ENCODE measurements around the gene DCTD. TPM values are rescaled to one million over a fixed set of nuclear protein-coding genes. Genes with fewer than 3 reads are reported as not detected.
A peak's percentile ranks its signal among the peaks of the same experiment; 100 is the strongest.

The DCTD gene
- total RNA-seq, 4 donors from 2014 or later: 35.8 to 69.4 (median 60.1) TPM

DNA sequence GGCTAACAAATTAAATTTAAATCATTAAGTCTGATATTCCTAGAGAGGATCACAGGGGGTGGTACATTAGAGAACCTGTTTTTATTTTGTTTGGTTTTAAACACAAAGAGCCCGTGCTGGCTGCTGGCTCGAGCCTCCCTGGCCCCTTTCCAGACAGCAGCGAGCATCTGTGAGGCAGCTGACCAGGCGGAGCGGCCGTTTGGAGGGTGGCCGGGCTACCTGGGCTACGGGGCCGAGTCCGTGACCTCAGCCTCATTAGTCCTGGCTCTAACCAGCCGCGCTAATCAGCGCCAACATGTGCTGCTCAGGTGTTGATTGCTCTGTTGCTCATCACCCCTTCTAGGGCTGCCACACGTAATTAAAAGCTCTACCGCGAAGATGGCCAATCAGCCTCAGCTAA is 35.3 kb downstream of the DCTD start:
- peaks cover 0 to 58% of the 10 kb centered on the region in 2 donors for H3K36me3 ChIP-seq
- no peaks in the 10 kb centered on the region for H3K27me3 ChIP-seq
- no peak for ATAC-seq
- peaks cover 0 to 25% (median 0%) of the 10 kb centered on the region in 3 donors for H3K4me1 ChIP-seq
- peaks cover 0 to 6% (median 0%) of the 10 kb centered on the region in 3 donors for H3K9me3 ChIP-seq
- 69 to 73% methylated on average over 2 to 13 of the region's 16 CpGs for WGBS, 2 donors (ENCODE audit: low coverage in 1 of 2)
- TF ChIP-seq, protein P1, sequence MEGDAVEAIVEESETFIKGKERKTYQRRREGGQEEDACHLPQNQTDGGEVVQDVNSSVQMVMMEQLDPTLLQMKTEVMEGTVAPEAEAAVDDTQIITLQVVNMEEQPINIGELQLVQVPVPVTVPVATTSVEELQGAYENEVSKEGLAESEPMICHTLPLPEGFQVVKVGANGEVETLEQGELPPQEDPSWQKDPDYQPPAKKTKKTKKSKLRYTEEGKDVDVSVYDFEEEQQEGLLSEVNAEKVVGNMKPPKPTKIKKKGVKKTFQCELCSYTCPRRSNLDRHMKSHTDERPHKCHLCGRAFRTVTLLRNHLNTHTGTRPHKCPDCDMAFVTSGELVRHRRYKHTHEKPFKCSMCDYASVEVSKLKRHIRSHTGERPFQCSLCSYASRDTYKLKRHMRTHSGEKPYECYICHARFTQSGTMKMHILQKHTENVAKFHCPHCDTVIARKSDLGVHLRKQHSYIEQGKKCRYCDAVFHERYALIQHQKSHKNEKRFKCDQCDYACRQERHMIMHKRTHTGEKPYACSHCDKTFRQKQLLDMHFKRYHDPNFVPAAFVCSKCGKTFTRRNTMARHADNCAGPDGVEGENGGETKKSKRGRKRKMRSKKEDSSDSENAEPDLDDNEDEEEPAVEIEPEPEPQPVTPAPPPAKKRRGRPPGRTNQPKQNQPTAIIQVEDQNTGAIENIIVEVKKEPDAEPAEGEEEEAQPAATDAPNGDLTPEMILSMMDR (IDR thresholded peaks at IDR 0.05): no peak
- TF ChIP-seq POLR2AphosphoS5 (IDR thresholded peaks at IDR 0.05): no peak
- TF ChIP-seq POLR2A (IDR thresholded peaks at IDR 0.05): no peak
- TF ChIP-seq EP300 (IDR thresholded peaks at IDR 0.05): no peak
- no peak overlapping the region for H3K4me3 ChIP-seq
- H3K27ac ChIP-seq: no peak overlapping the region

DNA sequence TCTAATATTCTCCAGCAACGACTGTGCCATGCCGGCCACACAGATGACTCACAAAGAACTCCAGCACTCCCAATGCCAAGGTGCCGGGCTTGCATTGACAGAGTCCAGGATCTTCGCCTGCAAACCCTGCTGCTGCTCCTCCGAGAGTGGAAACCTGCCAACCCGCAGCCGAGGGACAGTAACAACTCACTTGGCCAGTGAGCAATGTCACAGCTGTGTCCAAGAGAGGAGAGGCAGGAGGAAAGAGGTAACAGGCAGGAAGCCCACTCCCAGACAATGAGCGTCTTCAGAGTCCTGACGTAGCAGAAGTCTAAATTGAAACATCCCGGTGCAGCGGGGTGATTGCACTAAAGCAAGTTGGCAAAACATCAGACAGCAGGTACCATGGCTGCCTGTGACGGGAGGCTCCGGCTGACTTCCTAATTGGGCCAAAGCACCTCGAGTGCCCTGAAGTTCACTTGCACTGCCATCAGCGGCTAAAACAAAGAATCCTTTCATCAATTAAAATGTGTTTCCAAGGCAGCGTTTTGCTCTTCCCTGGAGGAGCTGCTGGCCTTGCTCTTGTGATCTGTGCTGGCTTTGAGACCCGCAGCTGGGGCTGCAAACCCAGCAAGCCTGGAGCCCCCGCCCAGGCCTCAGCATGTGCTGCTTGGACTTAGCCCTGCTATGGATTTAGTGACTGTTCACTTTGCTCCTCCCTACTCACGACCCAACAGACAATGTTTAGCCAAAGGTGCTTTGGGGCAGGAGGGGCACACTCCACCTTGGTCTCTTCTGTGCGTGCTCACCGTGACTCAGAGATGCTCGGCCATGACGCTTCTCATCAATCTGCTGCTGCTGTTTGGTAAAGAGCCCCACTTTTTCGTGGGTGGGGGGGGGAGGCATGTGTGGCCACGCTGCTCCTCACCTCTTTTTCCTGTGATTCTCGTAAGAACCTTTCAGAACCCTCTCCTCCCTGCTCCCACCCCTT is 36.5 kb downstream of the DCTD start:
- peak overlapping the region in 1 of 2 donors; percentile 8 for H3K4me3 ChIP-seq
- H3K27me3 ChIP-seq: no peaks in the 10 kb centered on the region
- TF ChIP-seq POLR2AphosphoS5 (IDR thresholded peaks at IDR 0.05) (no peak), POLR2A (IDR thresholded peaks at IDR 0.05) (no peak), EP300 (IDR thresholded peaks at IDR 0.05) (no peak)
- TF ChIP-seq, protein P1 (IDR thresholded peaks at IDR 0.05): no peak
- peaks cover 0 to 6% (median 0%) of the 10 kb centered on the region in 3 donors for H3K9me3 ChIP-seq
- ATAC-seq: no peak
- 71 to 85% methylated on average over 7 to 13 of the region's 26 CpGs for WGBS, 2 donors (ENCODE audit: low coverage in 1 of 2)
- H3K36me3 ChIP-seq: peaks cover 0 to 63% of the 10 kb centered on the region in 2 donors
- peaks cover 0 to 16% (median 0%) of the 10 kb centered on the region in 3 donors for H3K4me1 ChIP-seq
- no peak overlapping the region for H3K27ac ChIP-seq

DNA sequence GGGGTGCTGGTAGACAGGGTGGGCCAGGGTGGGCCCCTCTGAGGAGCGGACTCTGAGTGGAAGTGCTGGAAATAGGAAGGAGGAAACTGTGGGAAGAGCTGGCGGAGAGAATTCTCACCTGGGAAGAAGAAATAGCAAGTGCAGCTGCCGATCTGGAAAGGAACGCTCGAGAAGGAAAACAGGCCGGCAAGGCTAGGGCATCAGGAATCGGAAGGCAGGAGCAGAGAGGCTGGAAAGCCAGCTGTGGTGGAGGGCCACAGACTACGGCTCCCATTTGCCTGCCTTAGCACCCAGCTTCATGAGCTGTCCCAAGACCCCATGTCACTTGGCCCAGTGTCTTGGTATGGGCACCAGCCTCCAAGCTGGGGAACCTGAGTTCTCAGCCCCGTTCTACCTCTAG is 37.3 kb downstream of the DCTD start:
- Histone ChIP-seq H3K9me3 (peaks cover 0 to 1% (median 0%) of the 10 kb centered on the region in 3 donors), H3K27me3 (no peaks in the 10 kb centered on the region), H3K4me1 (peaks cover 0 to 11% (median 0%) of the 10 kb centered on the region in 3 donors), H3K36me3 (peaks cover 0 to 62% of the 10 kb centered on the region in 2 donors), H3K4me3 (no peak overlapping the region), H3K27ac (no peak overlapping the region)
- TF ChIP-seq POLR2AphosphoS5 (IDR thresholded peaks at IDR 0.05) (no peak), POLR2A (IDR thresholded peaks at IDR 0.05) (no peak), EP300 (IDR thresholded peaks at IDR 0.05) (no peak)
- TF ChIP-seq, protein P1 (IDR thresholded peaks at IDR 0.05): no peak
- 89 to 95% methylated on average over 7 to 9 of the region's 9 CpGs for WGBS, 2 donors (ENCODE audit: low coverage in 1 of 2)
- no peak for ATAC-seq

DNA sequence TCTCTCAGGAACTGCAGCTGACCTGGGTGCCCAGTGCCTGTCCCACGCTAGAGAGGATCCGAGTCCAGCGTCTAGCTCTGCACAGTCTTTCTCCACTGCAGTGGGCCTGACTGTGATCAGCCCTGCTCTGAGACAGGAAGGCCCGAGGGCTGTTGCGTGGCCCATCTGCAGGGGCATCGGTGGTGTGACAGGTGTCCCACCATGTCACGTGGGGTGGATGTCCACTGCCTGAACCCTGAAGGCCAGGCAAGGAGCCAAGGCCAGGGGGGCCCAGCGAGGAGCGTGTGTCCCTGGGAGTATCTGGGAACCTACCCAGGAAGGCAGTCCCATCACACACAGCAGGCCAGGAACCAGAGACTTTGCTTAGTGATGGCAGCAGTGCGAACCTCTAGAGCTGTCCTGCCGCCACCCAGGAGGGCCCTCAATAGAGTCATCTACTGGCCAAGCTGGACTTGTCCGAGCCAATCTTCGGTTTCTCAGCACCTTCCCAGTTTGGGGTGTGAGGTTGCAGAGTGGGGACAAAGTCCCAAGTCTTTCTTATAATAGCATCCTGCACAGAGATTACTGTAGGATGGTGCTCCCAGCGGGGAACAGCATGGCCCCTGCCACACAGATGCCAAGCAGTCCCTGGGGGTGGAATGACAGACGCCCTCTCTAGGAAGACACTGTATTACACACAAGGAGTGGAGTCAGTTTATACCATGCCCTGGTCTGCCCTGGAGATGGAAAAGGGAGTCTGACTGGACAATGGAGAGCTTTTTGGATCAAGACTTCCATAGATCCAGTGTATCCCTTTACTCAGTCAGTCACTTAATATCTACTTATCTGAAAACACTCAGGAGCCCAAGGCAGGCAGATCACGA is 38.3 kb downstream of the DCTD start:
- H3K36me3 ChIP-seq: peaks cover 0 to 65% of the 10 kb centered on the region in 2 donors
- no peak for ATAC-seq
- H3K4me1 ChIP-seq: peaks cover 0 to 11% (median 0%) of the 10 kb centered on the region in 3 donors
- no peaks in the 10 kb centered on the region for H3K9me3 ChIP-seq
- H3K4me3 ChIP-seq: no peak overlapping the region
- no peaks in the 10 kb centered on the region for H3K27me3 ChIP-seq
- 100% methylated on average over 1 of the region's 16 CpGs; no CpG with 5 or more reads in 1 of the 2 donors for WGBS, 2 donors (ENCODE audit: low coverage in 1 of 2)
- TF ChIP-seq POLR2AphosphoS5 (IDR thresholded peaks at IDR 0.05) (no peak), POLR2A (IDR thresholded peaks at IDR 0.05) (no peak), EP300 (IDR thresholded peaks at IDR 0.05) (no peak)
- TF ChIP-seq, protein P1 (IDR thresholded peaks at IDR 0.05): no peak
- no peak overlapping the region for H3K27ac ChIP-seq

All from gastroesophageal sphincter (tissue), 4 donors.